Right atrium auricular region (tissue), 2 donors: Measurements from ENCODE around the gene EFCAB11. TPM values are rescaled to one million over a fixed set of nuclear protein-coding genes. Genes with fewer than 3 reads are reported as not detected.

ENCODE experiments used
- DNase-seq: peaks from one replicate; pipeline ENCODE4 v3.0.0-alpha.2; 2019; ENCODE audit warnings: low spot score
- H3K27ac ChIP-seq, 2 donors: fragments of 200-600 bp; sonication (generic); 1 replicate in 1 of 2; 2 replicates in 1 of 2; pipeline ENCODE4 v1.5.1; 2016 to 2019
- H3K27me3 ChIP-seq, 2 donors: fragments of 200-600 bp; sonication (generic); one replicate each; pipeline versions ENCODE4 v1.5.1 to v1.6.0; 2017 to 2019
- H3K36me3 ChIP-seq: fragments of 200-600 bp; sonication (generic); one replicate; pipeline ENCODE4 v1.5.1; 2016
- H3K4me1 ChIP-seq, 2 donors: fragments of 200-600 bp; sonication (generic); one replicate each; pipeline versions ENCODE4 v1.5.1 to v1.6.0; 2017 to 2019
- H3K4me3 ChIP-seq, 2 donors: fragments of 200-600 bp; sonication (generic); 1 replicate in 1 of 2; 2 replicates in 1 of 2; pipeline ENCODE4 v1.5.1; 2017 to 2019; ENCODE audit warnings: mild to moderate bottlenecking in 1 of 2, moderate library complexity in 1 of 2
- H3K9me3 ChIP-seq, 2 donors: fragments of 200-600 bp; sonication (generic); one replicate each; pipeline ENCODE4 v1.5.1; 2019
- total RNA-seq, 2 donors: library from RNA; depleted of rRNA; stranded (reverse); fragments of >200 nt; gene quantifications; one replicate each; pipeline ENCODE4 v1.1.0, GENCODE V29; 2016
- TF ChIP-seq, protein P1 (sequence below), 2 donors: fragments of 200-600 bp; sonication (generic); IDR thresholded peaks; one replicate each; pipeline ENCODE4 v1.5.1; 2019; ENCODE audit warnings: antibody characterized with exemption in 2 of 2

EFCAB11 gene
- total RNA-seq, 2 donors from 2014 or later, result 2.0 to 2.2 TPM

DNA sequence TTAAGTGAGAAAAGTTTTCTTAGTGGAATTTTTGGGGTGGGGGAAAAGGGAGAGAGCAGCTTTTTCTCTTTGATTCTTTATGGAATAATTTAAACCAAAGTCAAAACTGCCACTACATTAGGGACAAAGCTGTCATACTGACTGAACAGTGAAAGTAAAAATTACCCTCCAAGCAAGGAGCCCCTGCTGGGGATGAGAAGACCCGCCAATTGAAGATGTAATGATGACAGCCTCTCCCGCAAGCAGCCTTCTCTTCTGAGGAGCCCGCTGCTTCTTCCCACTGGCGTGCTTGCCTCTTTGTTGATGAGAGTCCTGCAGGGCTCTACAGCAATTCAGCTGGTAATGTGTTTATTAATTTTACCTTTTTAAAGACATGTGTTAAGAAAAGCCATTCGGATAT is 151.0 kb downstream of the EFCAB11 start:
- H3K27me3 ChIP-seq, result no peaks in the 10 kb centered on the region
- TF ChIP-seq, protein P1, sequence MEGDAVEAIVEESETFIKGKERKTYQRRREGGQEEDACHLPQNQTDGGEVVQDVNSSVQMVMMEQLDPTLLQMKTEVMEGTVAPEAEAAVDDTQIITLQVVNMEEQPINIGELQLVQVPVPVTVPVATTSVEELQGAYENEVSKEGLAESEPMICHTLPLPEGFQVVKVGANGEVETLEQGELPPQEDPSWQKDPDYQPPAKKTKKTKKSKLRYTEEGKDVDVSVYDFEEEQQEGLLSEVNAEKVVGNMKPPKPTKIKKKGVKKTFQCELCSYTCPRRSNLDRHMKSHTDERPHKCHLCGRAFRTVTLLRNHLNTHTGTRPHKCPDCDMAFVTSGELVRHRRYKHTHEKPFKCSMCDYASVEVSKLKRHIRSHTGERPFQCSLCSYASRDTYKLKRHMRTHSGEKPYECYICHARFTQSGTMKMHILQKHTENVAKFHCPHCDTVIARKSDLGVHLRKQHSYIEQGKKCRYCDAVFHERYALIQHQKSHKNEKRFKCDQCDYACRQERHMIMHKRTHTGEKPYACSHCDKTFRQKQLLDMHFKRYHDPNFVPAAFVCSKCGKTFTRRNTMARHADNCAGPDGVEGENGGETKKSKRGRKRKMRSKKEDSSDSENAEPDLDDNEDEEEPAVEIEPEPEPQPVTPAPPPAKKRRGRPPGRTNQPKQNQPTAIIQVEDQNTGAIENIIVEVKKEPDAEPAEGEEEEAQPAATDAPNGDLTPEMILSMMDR (IDR thresholded peaks at IDR 0.05), result no peak
- no peak overlapping the region for H3K27ac ChIP-seq

DNA sequence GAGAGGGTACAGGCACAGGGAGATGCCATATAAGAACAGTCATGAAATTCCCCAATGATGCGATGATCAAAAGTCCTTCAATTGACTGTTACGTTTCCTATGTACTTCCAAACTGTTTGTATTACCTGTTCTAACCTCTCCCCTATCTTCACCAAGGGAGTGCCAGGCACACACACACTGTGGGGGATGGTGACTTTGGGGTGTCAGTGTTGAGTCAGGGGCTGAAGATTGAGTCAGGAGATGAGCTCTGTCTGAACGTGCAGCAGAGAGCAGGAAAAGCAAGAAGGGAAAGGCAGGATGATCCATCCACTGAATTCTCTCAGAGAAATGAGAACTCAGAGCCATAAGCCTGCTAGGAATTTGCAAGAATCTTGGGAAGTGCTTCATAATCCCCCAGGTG is 153.4 kb downstream of the EFCAB11 start:
- Histone ChIP-seq H3K4me1 (no peaks in the 10 kb centered on the region), H3K9me3 (no peaks in the 10 kb centered on the region), H3K27me3 (no peaks in the 10 kb centered on the region), H3K4me3 (no peak overlapping the region), H3K36me3 (no peaks in the 10 kb centered on the region), H3K27ac (no peak overlapping the region)
- DNase-seq, result no peak
- TF ChIP-seq, protein P1 (IDR thresholded peaks at IDR 0.05), result no peak

More for the DNA sequence above, 151.0 kb downstream of the EFCAB11 start:
- no peaks in the 10 kb centered on the region for H3K4me1 ChIP-seq
- H3K36me3 ChIP-seq, result no peaks in the 10 kb centered on the region
- DNase-seq, result no peak
- no peak overlapping the region for H3K4me3 ChIP-seq
- no peaks in the 10 kb centered on the region for H3K9me3 ChIP-seq

GRCh38 chr14:89798212-89798773 is 156.2 kb downstream of the EFCAB11 start:
- Histone ChIP-seq H3K9me3 (no peaks in the 10 kb centered on the region), H3K27ac (no peak overlapping the region)
- TF ChIP-seq, protein P1 (IDR thresholded peaks at IDR 0.05), result no peak

GRCh38 chr14:89797148-89797547 is 157.4 kb downstream of the EFCAB11 start:
- Histone ChIP-seq H3K9me3 (no peaks in the 10 kb centered on the region), H3K27me3 (no peaks in the 10 kb centered on the region), H3K4me1 (peaks cover 0 to 11% of the 10 kb centered on the region in 2 donors), H3K36me3 (no peaks in the 10 kb centered on the region), H3K27ac (no peak overlapping the region), H3K4me3 (no peak overlapping the region)
- DNase-seq, result no peak
- TF ChIP-seq, protein P1 (IDR thresholded peaks at IDR 0.05), result no peak

More at GRCh38 chr14:89798212-89798773, 156.2 kb downstream of the EFCAB11 start:
- H3K36me3 ChIP-seq, result no peaks in the 10 kb centered on the region
- no peak for DNase-seq
- H3K4me1 ChIP-seq, result peaks cover 0 to 10% of the 10 kb centered on the region in 2 donors
- H3K27me3 ChIP-seq, result no peaks in the 10 kb centered on the region
- H3K4me3 ChIP-seq, result no peak overlapping the region

DNA sequence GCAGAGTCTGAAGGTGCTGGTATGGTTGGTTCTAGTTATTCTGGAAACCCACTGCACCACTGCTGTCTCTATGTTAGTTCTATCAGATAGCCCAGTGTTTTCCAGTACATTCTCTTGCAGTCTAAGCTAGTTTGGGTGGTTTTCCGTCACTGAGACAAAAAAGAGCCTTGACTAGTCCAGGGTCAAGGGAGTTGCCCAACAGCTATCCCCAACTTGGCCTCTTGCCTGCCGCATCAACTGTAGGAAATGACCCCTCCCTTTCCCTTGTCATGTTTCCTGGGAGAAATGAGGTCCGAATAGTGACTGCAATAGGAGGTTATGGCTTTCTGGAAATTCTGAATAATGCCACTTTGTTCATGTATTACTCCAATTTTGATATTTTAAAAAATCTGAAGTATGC is 160.4 kb downstream of the EFCAB11 start:
- Histone ChIP-seq H3K4me3 (no peak overlapping the region), H3K27me3 (no peaks in the 10 kb centered on the region), H3K27ac (peak overlapping the region; percentile 69 to 74), H3K9me3 (no peaks in the 10 kb centered on the region), H3K36me3 (no peaks in the 10 kb centered on the region), H3K4me1 (peaks cover 0 to 11% of the 10 kb centered on the region in 2 donors)
- DNase-seq, result peak; percentile 86
- TF ChIP-seq, protein P1 (IDR thresholded peaks at IDR 0.05), result no peak

DNA sequence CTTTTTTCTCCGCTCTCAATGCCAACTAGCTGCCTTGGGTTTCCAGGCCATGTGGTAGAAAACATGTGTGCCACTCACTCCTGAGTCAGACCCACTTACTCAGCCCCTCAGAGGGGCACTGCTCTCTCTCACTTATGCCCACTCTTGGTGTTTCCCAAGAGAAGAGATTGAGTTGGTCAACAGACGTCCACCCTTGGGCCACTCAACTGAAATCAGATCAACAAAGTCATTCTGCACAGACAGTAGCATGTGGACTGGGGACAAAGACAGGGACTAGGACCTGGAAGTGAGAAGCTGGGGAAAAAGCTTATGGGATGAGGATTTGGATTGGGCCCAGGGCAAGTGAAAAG is 161.2 kb downstream of the EFCAB11 start:
- TF ChIP-seq, protein P1 (IDR thresholded peaks at IDR 0.05), result no peak
- Histone ChIP-seq H3K9me3 (no peaks in the 10 kb centered on the region), H3K4me1 (peaks cover 0 to 11% of the 10 kb centered on the region in 2 donors), H3K27me3 (no peaks in the 10 kb centered on the region), H3K36me3 (no peaks in the 10 kb centered on the region), H3K4me3 (no peak overlapping the region), H3K27ac (peak overlapping the region; percentile 69 to 74)
- DNase-seq, result no peak
